ENCODE results near the gene ASH1L. TPM values are rescaled to one million over a fixed set of nuclear protein-coding genes. Genes with fewer than 3 reads are reported as not detected.

Gene ASH1L
- total RNA-seq, 2 donors from 2014 or later, result 54.3 to 85.5 TPM

DNA sequence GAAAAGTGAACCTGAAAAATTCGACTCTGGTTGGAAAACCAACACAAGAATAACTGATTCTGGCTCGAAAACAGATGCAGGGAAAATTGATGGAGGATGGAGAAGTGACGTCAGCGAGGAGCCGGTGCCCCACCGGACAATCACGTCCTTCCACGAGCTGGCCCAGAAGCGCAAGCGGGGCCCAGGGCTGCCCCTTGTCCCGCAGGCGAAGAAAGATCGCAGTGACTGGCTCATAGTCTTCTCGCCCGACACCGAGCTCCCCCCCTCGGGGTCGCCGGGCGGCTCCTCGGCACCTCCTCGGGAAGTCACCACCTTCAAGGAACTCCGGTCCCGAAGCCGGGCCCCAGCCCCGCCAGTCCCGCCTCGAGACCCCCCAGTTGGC is 240.0 kb downstream of the ASH1L start:
- no peak for ATAC-seq
- H3K36me3 Mint-ChIP-seq, result peaks cover 11% of the 10 kb centered on the region
- peak overlapping the region in 1 of 2 donors; percentile 47 for H3K27ac Mint-ChIP-seq
- peaks cover 29 to 35% of the 10 kb centered on the region in 2 donors for H3K4me1 Mint-ChIP-seq (ENCODE audit: low read depth in 2 of 2)
- peak overlapping the region; percentile 70 for H3K4me3 Mint-ChIP-seq
- no peak for DNase-seq (ENCODE audit: low spot score)
- H3K27me3 Mint-ChIP-seq, result no peaks in the 10 kb centered on the region
- H3K9me3 Mint-ChIP-seq, result no peaks in the 10 kb centered on the region

GRCh38 chr1:155321639-155322503 is 240.7 kb downstream of the ASH1L start:
- DNase-seq (ENCODE audit: low spot score), result no peak
- peak overlapping the region; percentile 70 for H3K4me3 Mint-ChIP-seq
- peaks cover 29 to 35% of the 10 kb centered on the region in 2 donors for H3K4me1 Mint-ChIP-seq (ENCODE audit: low read depth in 2 of 2)
- no peaks in the 10 kb centered on the region for H3K9me3 Mint-ChIP-seq
- no peaks in the 10 kb centered on the region for H3K27me3 Mint-ChIP-seq
- H3K27ac Mint-ChIP-seq, result peak overlapping the region in 1 of 2 donors; percentile 47
- ATAC-seq, result no peak
- H3K36me3 Mint-ChIP-seq, result peaks cover 11% of the 10 kb centered on the region

- H3K4me3 Mint-ChIP-seq, result peak within 1 kb of the TSS; percentile 70
- ATAC-seq (peak; percentile 16 to 22), DNase-seq (ENCODE audit: low spot score) (peak; percentile 78)
- H3K27ac Mint-ChIP-seq, result peak within 1 kb of the TSS; percentile 18 to 47
- H3K9me3 Mint-ChIP-seq, result no peaks in the 10 kb centered on the region
- peaks cover 11% of the 10 kb centered on the region for H3K36me3 Mint-ChIP-seq
- no peaks in the 10 kb centered on the region for H3K27me3 Mint-ChIP-seq
- peaks cover 27 to 30% of the 10 kb centered on the region in 2 donors for H3K4me1 Mint-ChIP-seq (ENCODE audit: low read depth in 2 of 2)
Observed at GRCh38 chr1:155320661-155321617, 241.7 kb downstream of the ASH1L start, which contains the start of gene RUSC1. Gene RUSC1, plus strand, starts transcription at chr1:155320894. Its CDS starts 880 bp downstream, at chr1:155321774.

GRCh38 chr1:155320252-155320651 is 242.4 kb downstream of the ASH1L start:
- DNase-seq (ENCODE audit: low spot score) (no peak), ATAC-seq (no peak)
- peak overlapping the region; percentile 54 for H3K4me3 Mint-ChIP-seq
- H3K27me3 Mint-ChIP-seq, result no peaks in the 10 kb centered on the region
- H3K27ac Mint-ChIP-seq, result peak overlapping the region in 1 of 2 donors; percentile 18
- peaks cover 11% of the 10 kb centered on the region for H3K36me3 Mint-ChIP-seq
- no peaks in the 10 kb centered on the region for H3K9me3 Mint-ChIP-seq
- H3K4me1 Mint-ChIP-seq (ENCODE audit: low read depth in 2 of 2), result peaks cover 26 to 28% of the 10 kb centered on the region in 2 donors

- DNase-seq (ENCODE audit: low spot score), result no peak
- Mint-ChIP-seq H3K27me3 (no peaks in the 10 kb centered on the region), H3K36me3 (peaks cover 11% of the 10 kb centered on the region), H3K9me3 (no peaks in the 10 kb centered on the region), H3K4me3 (peak overlapping the region; percentile 54), H3K27ac (no peak overlapping the region), H3K4me1 (ENCODE audit: low read depth in 2 of 2) (peaks cover 26 to 28% of the 10 kb centered on the region in 2 donors)
- no peak for ATAC-seq
Observed at GRCh38 chr1:155319536-155319935, 243.1 kb downstream of the ASH1L start.

- H3K27me3 Mint-ChIP-seq, result no peaks in the 10 kb centered on the region
- no peak for DNase-seq (ENCODE audit: low spot score)
- ATAC-seq, result no peak
- no peak overlapping the region for H3K27ac Mint-ChIP-seq
- H3K4me1 Mint-ChIP-seq (ENCODE audit: low read depth in 2 of 2), result peaks cover 30 to 33% of the 10 kb centered on the region in 2 donors
- H3K9me3 Mint-ChIP-seq, result no peaks in the 10 kb centered on the region
- peaks cover 15% of the 10 kb centered on the region for H3K36me3 Mint-ChIP-seq
- H3K4me3 Mint-ChIP-seq, result no peak overlapping the region
Observed at GRCh38 chr1:155318082-155318481, 244.5 kb downstream of the ASH1L start.

GRCh38 chr1:155316922-155317321 is 245.7 kb downstream of the ASH1L start:
- no peak for DNase-seq (ENCODE audit: low spot score)
- peaks cover 30 to 35% of the 10 kb centered on the region in 2 donors for H3K4me1 Mint-ChIP-seq (ENCODE audit: low read depth in 2 of 2)
- no peak for ATAC-seq
- H3K4me3 Mint-ChIP-seq, result no peak overlapping the region
- H3K27me3 Mint-ChIP-seq, result no peaks in the 10 kb centered on the region
- H3K36me3 Mint-ChIP-seq, result peaks cover 15% of the 10 kb centered on the region
- no peak overlapping the region for H3K27ac Mint-ChIP-seq
- H3K9me3 Mint-ChIP-seq, result no peaks in the 10 kb centered on the region

DNA sequence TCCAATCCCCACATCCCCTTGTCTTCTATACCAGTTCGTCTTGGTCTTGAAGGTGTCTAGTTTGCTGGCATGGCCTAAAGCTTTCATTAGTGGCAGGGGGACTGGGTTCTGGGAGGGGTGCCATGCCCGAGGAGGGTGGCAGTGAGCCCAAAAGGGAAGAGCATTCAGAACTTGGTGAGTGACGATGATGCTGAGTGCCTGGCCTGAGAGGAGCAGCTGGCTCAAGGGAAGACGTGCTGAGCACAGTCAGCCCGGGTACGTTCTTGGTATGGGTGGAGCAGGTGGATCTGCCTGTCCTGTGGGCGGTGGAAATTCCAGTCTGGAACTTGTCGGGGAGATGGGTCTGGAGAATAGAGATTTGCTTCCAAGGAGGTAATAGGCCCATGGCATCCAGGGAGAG is 249.3 kb downstream of the ASH1L start:
- Mint-ChIP-seq H3K27ac (no peak overlapping the region), H3K27me3 (no peaks in the 10 kb centered on the region), H3K4me3 (no peak overlapping the region), H3K36me3 (peaks cover 9% of the 10 kb centered on the region), H3K4me1 (ENCODE audit: low read depth in 2 of 2) (peaks cover 19 to 33% of the 10 kb centered on the region in 2 donors), H3K9me3 (no peaks in the 10 kb centered on the region)
- DNase-seq (ENCODE audit: low spot score) (no peak), ATAC-seq (no peak)

DNA sequence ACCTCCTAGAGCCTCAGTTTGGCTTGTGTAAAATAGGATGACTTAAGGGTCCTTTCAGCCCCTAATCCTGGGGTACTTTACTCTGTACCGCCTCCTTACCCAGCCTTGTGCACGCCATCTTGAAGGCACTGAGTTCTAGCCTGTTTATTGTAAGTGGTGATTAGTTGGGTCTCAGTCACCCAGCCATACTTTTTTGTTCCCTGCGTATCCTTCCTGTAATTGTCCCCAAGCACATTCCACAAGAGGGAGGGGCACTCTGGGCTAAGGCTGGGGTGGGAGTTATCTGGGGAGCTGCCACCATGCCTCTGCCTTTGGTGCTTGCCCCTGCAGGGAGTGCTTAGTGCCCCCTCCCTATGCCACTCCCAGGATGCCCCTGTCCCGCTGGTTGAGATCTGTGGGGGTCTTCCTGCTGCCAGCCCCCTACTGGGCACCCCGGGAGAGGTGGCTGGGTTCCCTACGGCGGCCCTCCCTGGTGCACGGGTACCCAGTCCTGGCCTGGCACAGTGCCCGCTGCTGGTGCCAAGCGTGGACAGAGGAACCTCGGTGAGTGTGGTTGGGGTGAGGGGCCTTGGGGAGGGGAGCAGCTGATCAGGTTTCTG is 253.1 kb downstream of the ASH1L start:
- Mint-ChIP-seq H3K4me1 (ENCODE audit: low read depth in 2 of 2) (peaks cover 22 to 36% of the 10 kb centered on the region in 2 donors), H3K4me3 (peak overlapping the region; percentile 98), H3K27me3 (no peaks in the 10 kb centered on the region), H3K27ac (peak overlapping the region; percentile 86 to 95), H3K36me3 (peaks cover 9% of the 10 kb centered on the region), H3K9me3 (no peaks in the 10 kb centered on the region)
- no peak for ATAC-seq
- DNase-seq (ENCODE audit: low spot score), result no peak

GRCh38 chr1:155308493-155309422 is 253.8 kb downstream of the ASH1L start, which contains the start of gene FDPS:
Gene FDPS, plus strand, starts transcription at chr1:155308866. Its CDS starts 924 bp downstream, at chr1:155309790.
- Mint-ChIP-seq H3K36me3 (peaks cover 9% of the 10 kb centered on the region), H3K9me3 (no peaks in the 10 kb centered on the region)

DNA sequence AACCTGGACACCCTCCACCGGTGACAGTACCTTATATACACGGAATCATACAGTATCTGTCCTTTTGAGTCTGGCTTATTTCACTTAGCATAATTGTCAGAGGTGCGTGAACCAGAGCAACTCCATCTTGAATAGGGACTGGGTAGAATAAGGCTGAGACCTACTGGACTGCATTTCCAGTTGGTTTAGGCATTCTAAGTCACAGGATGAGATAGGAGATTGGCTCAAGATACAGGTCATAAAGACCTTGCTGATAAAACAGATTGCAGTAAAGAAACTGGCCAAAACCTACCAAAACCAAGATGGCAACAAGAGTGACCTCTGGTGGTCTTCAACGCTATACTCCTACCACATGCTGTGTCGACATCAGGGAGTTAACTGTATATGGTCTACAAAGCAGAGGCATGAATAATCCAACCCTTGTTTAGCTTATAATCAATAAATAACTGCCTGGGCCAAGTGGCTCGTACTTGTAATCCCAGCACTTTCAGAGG is 255.3 kb downstream of the ASH1L start:
- peak overlapping the region; percentile 86 to 95 for H3K27ac Mint-ChIP-seq
- peaks cover 5% of the 10 kb centered on the region for H3K36me3 Mint-ChIP-seq
- H3K4me1 Mint-ChIP-seq (ENCODE audit: low read depth in 2 of 2), result peaks cover 14 to 29% of the 10 kb centered on the region in 2 donors
- no peaks in the 10 kb centered on the region for H3K9me3 Mint-ChIP-seq
- H3K27me3 Mint-ChIP-seq, result no peaks in the 10 kb centered on the region
- DNase-seq (ENCODE audit: low spot score) (no peak), ATAC-seq (no peak)
- peak overlapping the region; percentile 36 for H3K4me3 Mint-ChIP-seq

More at GRCh38 chr1:155308493-155309422, 253.8 kb downstream of the ASH1L start, which contains the start of gene FDPS:
- Mint-ChIP-seq H3K27me3 (no peaks in the 10 kb centered on the region), H3K4me3 (peak within 1 kb of the TSS; percentile 98), H3K4me1 (ENCODE audit: low read depth in 2 of 2) (peaks cover 22 to 36% of the 10 kb centered on the region in 2 donors), H3K27ac (peak within 1 kb of the TSS; percentile 86 to 95)
- DNase-seq (ENCODE audit: low spot score) (peak; percentile 99), ATAC-seq (peak; percentile 99)

GRCh38 chr1:155305881-155306391 is 256.7 kb downstream of the ASH1L start:
- DNase-seq (ENCODE audit: low spot score), result no peak
- H3K27ac Mint-ChIP-seq, result peak overlapping the region; percentile 20 to 33

More at GRCh38 chr1:155305881-155306391, 256.7 kb downstream of the ASH1L start:
- Mint-ChIP-seq H3K9me3 (no peaks in the 10 kb centered on the region), H3K4me1 (ENCODE audit: low read depth in 2 of 2) (peaks cover 10 to 19% of the 10 kb centered on the region in 2 donors), H3K4me3 (no peak overlapping the region), H3K27me3 (no peaks in the 10 kb centered on the region), H3K36me3 (peaks cover 5% of the 10 kb centered on the region)
- ATAC-seq, result no peak
